Measurements from ENCODE around the gene ZNF620. TPM values are rescaled to one million over a fixed set of nuclear protein-coding genes. Genes with fewer than 3 reads are reported as not detected.
"Not testable (repeated sequence)": the region's sequence is repeated elsewhere in the genome, so short reads cannot be mapped to it uniquely, and the experiment has no call there.

ZNF620 gene
- 1 to 10 TPM; 2.9 to 3.7 TPM for total RNA-seq

GRCh38 chr3:40505599-40506462 lies at the start of gene ZNF620:
Gene ZNF620, plus strand, starts transcription at chr3:40506039. Its CDS starts 314 bp downstream, at chr3:40506353.
- Mint-ChIP-seq H3K36me3 (peaks cover 7% of the 10 kb centered on the region), H3K27me3 (no peaks in the 10 kb centered on the region), H3K4me1 (ENCODE audit: low read depth) (peaks cover 17% of the 10 kb centered on the region), H3K9me3 (no peaks in the 10 kb centered on the region), H3K27ac (peak within 1 kb of the TSS; percentile 72), H3K4me3 (peak within 1 kb of the TSS; percentile 91)
- ChIA-PET POLR2A (interaction anchor here (0.8 to 1.1 kb wide), 4 partner anchors 28 to 49 kb away, joined by 3 to 4 read pairs (median 3); partner anchors contain the start of gene ZNF619), CTCF (interaction anchor here (0.6 to 1.3 kb wide), 6 partner anchors 12 to 183 kb away, joined by 3 to 4 read pairs (median 4); partner anchors contain the start of genes ZNF619 and ZNF621)
- peak; percentile 59 for DNase-seq
- intact Hi-C loops (cut with micrococcal nuclease) = loop anchor here (1.0 to 2.0 kb wide), 2 partner anchors 18 to 25 kb away; partner anchors contain the start of gene ZNF621

GRCh38 chr3:40456279-40456939 lies 49.4 kb upstream of the ZNF620 start:
- intact Hi-C loops (cut with micrococcal nuclease) = loop anchor here (10.0 kb wide), 2 partner anchors 748 to 1558 kb away; no protein-coding TSS in a partner anchor
- Mint-ChIP-seq H3K27me3 (peaks cover 1% of the 10 kb centered on the region), H3K9me3 (no peaks in the 10 kb centered on the region), H3K27ac (peak overlapping the region; percentile 86), H3K4me1 (ENCODE audit: low read depth) (peaks cover 55% of the 10 kb centered on the region), H3K36me3 (peaks cover 35% of the 10 kb centered on the region), H3K4me3 (peak overlapping the region; percentile 77)
- ChIA-PET POLR2A (interaction anchor here (0.6 to 1.5 kb wide), 8 partner anchors 9 to 742 kb away, joined by 3 to 6 read pairs (median 3); partner anchors contain the start of genes CTNNB1, ZNF620 and ZNF621), CTCF (interaction anchor here (1.4 to 2.1 kb wide), 2 partner anchors 21 to 148 kb away, joined by 5 read pairs; partner anchors contain the start of gene ZNF619)
- DNase-seq = no peak

GRCh38 chr3:40456940-40457823 lies 48.7 kb upstream of the ZNF620 start, which contains the start of gene RPL14:
Gene RPL14, plus strand, starts transcription at chr3:40457339. Its CDS starts 133 bp downstream, at chr3:40457472.
- Mint-ChIP-seq H3K9me3 (no peaks in the 10 kb centered on the region), H3K27me3 (peaks cover 1% of the 10 kb centered on the region), H3K27ac (peak within 1 kb of the TSS; percentile 86), H3K4me3 (peak within 1 kb of the TSS; percentile 77), H3K36me3 (peaks cover 43% of the 10 kb centered on the region), H3K4me1 (ENCODE audit: low read depth) (peaks cover 54% of the 10 kb centered on the region)
- peak; percentile 97 for DNase-seq
- ChIA-PET CTCF (interaction anchor here (1.4 to 2.1 kb wide), 2 partner anchors 20 to 148 kb away, joined by 5 read pairs; partner anchors contain the start of gene ZNF619), POLR2A (interaction anchor here (0.6 to 1.5 kb wide), 10 partner anchors 8 to 741 kb away, joined by 3 to 6 read pairs (median 3); partner anchors contain the start of genes CTNNB1, ZNF620 and ZNF621)
- intact Hi-C loops (cut with micrococcal nuclease) = loop anchor here (1.0 to 10.0 kb wide), 4 partner anchors 20 to 1558 kb away; partner anchors contain the start of genes EIF1B and ZNF619

- Mint-ChIP-seq H3K4me1 (ENCODE audit: low read depth) (peaks cover 50% of the 10 kb centered on the region), H3K27ac (peak overlapping the region; percentile 83), H3K4me3 (peak overlapping the region; percentile 77), H3K27me3 (peaks cover 1% of the 10 kb centered on the region), H3K9me3 (no peaks in the 10 kb centered on the region), H3K36me3 (peaks cover 51% of the 10 kb centered on the region)
- ChIA-PET POLR2A (interaction anchor here (1.1 kb wide), 1 partner anchor 70 kb away, joined by 3 read pairs; no protein-coding TSS in a partner anchor), CTCF (interaction anchor here (2.1 kb wide), 1 partner anchor 19 kb away, joined by 5 read pairs; the partner anchor contains the start of gene ZNF619)
- intact Hi-C loops (cut with micrococcal nuclease) = loop anchor here (10.0 kb wide), 2 partner anchors 746 to 1556 kb away; no protein-coding TSS in a partner anchor
- DNase-seq = no peak
Observed at GRCh38 chr3:40458473-40458872, 47.4 kb upstream of the ZNF620 start.

GRCh38 chr3:40460481-40460880 lies 45.4 kb upstream of the ZNF620 start:
- Mint-ChIP-seq H3K4me1 (ENCODE audit: low read depth) (peaks cover 52% of the 10 kb centered on the region), H3K36me3 (peaks cover 59% of the 10 kb centered on the region), H3K27ac (peak overlapping the region; percentile 64)
- DNase-seq = peak; percentile 31
- H3K27me3 Mint-ChIP-seq; H3K4me3 Mint-ChIP-seq; intact Hi-C loops (cut with micrococcal nuclease); CTCF ChIA-PET; H3K9me3 Mint-ChIP-seq: not testable (repeated sequence)
- POLR2A ChIA-PET = interaction anchor here (0.6 to 1.6 kb wide), 3 partner anchors 14 to 26 kb away, joined by 3 read pairs; no protein-coding TSS in a partner anchor

- H3K9me3 Mint-ChIP-seq = no peaks in the 10 kb centered on the region
- ChIA-PET POLR2A (interaction anchor here (1.4 to 1.6 kb wide), 2 partner anchors 9 to 14 kb away, joined by 3 to 4 read pairs; no protein-coding TSS in a partner anchor), CTCF (no interaction called here)
- no peak for DNase-seq
- H3K27me3 Mint-ChIP-seq = peaks cover 1% of the 10 kb centered on the region
- H3K27ac Mint-ChIP-seq = no peak overlapping the region
- H3K4me3 Mint-ChIP-seq = no peak overlapping the region
- H3K36me3 Mint-ChIP-seq = peaks cover 61% of the 10 kb centered on the region
- peaks cover 49% of the 10 kb centered on the region for H3K4me1 Mint-ChIP-seq (ENCODE audit: low read depth)
- intact Hi-C loops (cut with micrococcal nuclease) = no loop called here
Observed at GRCh38 chr3:40461161-40461560, 44.7 kb upstream of the ZNF620 start.

- H3K4me3 Mint-ChIP-seq; H3K27ac Mint-ChIP-seq; H3K9me3 Mint-ChIP-seq; DNase-seq; intact Hi-C loops (cut with micrococcal nuclease); POLR2A ChIA-PET; H3K27me3 Mint-ChIP-seq; CTCF ChIA-PET: not testable (repeated sequence)
- peaks cover 63% of the 10 kb centered on the region for H3K36me3 Mint-ChIP-seq
- peaks cover 43% of the 10 kb centered on the region for H3K4me1 Mint-ChIP-seq (ENCODE audit: low read depth)
Observed at GRCh38 chr3:40462838-40463237, 43.0 kb upstream of the ZNF620 start.

- intact Hi-C loops (cut with micrococcal nuclease) = no loop called here
- ChIA-PET CTCF (interaction anchor here (0.7 kb wide), 1 partner anchor 1536 kb away, joined by 3 read pairs; no protein-coding TSS in a partner anchor), POLR2A (interaction anchor here (0.6 to 1.1 kb wide), 2 partner anchors 11 to 485 kb away, joined by 4 to 5 read pairs; no protein-coding TSS in a partner anchor)
- peaks cover 59% of the 10 kb centered on the region for H3K36me3 Mint-ChIP-seq
- H3K9me3 Mint-ChIP-seq = no peaks in the 10 kb centered on the region
- peak overlapping the region; percentile 54 for H3K27ac Mint-ChIP-seq
- no peak for DNase-seq
- no peak overlapping the region for H3K4me3 Mint-ChIP-seq
- H3K27me3 Mint-ChIP-seq = no peaks in the 10 kb centered on the region
- H3K4me1 Mint-ChIP-seq (ENCODE audit: low read depth) = peaks cover 37% of the 10 kb centered on the region
Observed at GRCh38 chr3:40463579-40463978, 42.3 kb upstream of the ZNF620 start.

GRCh38 chr3:40464339-40465110 lies 41.3 kb upstream of the ZNF620 start:
- Mint-ChIP-seq H3K27me3 (no peaks in the 10 kb centered on the region), H3K4me1 (ENCODE audit: low read depth) (peaks cover 28% of the 10 kb centered on the region), H3K27ac (peak overlapping the region; percentile 73), H3K9me3 (no peaks in the 10 kb centered on the region), H3K36me3 (peaks cover 50% of the 10 kb centered on the region), H3K4me3 (no peak overlapping the region)
- CTCF ChIA-PET = no interaction called here
- POLR2A ChIA-PET = interaction anchor here (0.6 to 1.3 kb wide), 3 partner anchors 8 to 484 kb away, joined by 4 to 5 read pairs (median 4); no protein-coding TSS in a partner anchor
- intact Hi-C loops (cut with micrococcal nuclease) = no loop called here
- no peak for DNase-seq

- Mint-ChIP-seq H3K4me3 (no peak overlapping the region), H3K27me3 (no peaks in the 10 kb centered on the region), H3K36me3 (peaks cover 47% of the 10 kb centered on the region), H3K27ac (no peak overlapping the region), H3K4me1 (ENCODE audit: low read depth) (peaks cover 28% of the 10 kb centered on the region), H3K9me3 (no peaks in the 10 kb centered on the region)
- DNase-seq = no peak
- intact Hi-C loops (cut with micrococcal nuclease) = no loop called here
- CTCF ChIA-PET = no interaction called here
- POLR2A ChIA-PET = interaction anchor here (1.3 kb wide), 1 partner anchor 8 kb away, joined by 4 read pairs; no protein-coding TSS in a partner anchor
Observed at GRCh38 chr3:40465111-40465407, 40.8 kb upstream of the ZNF620 start.

Measured in activated CD4-positive, alpha-beta memory T cell treated with anti-CD3 and anti-CD28 coated beads for 36 hours (primary cell).